Activated CD8-positive, alpha-beta T cell treated with anti-CD3 and anti-CD28 coated beads, Interleukin-2, amount 10 ng/mL, durations not matched to agents 7 days and 5 days (primary cell): ENCODE data around the gene ZEB2. TPM values are rescaled to one million over a fixed set of nuclear protein-coding genes. Genes with fewer than 3 reads are reported as not detected.

ENCODE experiments used
- ATAC-seq: fragments of 150-1000 bp; cut with Tn5 transposase; one replicate; pipeline ENCODE4 v1.10.0; 2021; ENCODE audit warnings: moderate library complexity
- CTCF ChIA-PET: fragments of 350-600 bp; sonication (Branson Sonifier 250); formaldehyde crosslinking; loops from one replicate; lab custom pipeline; 2021; ENCODE audit warnings: antibody characterized with exemption; lab: Charles Lee
- POLR2A ChIA-PET: fragments of 350-600 bp; sonication (Branson Sonifier 250); formaldehyde crosslinking; loops from one replicate; lab custom pipeline; 2021; ENCODE audit warnings: antibody characterized with exemption; lab: Charles Lee
- DNase-seq: peaks from one replicate; pipeline ENCODE4 v3.0.0-alpha.2; 2020
- H3K27ac Mint-ChIP-seq: one replicate; pipeline ENCODE4 v1.8.0; 2021; ENCODE audit warnings: mild to moderate bottlenecking, mixed read lengths
- H3K27me3 Mint-ChIP-seq: one replicate; pipeline ENCODE4 v1.8.0; 2021; ENCODE audit warnings: low read depth, mixed read lengths
- H3K36me3 Mint-ChIP-seq: one replicate; pipeline ENCODE4 v1.8.0; 2021; ENCODE audit warnings: low read depth, mixed read lengths
- H3K4me1 Mint-ChIP-seq: one replicate; pipeline ENCODE4 v1.8.0; 2021; ENCODE audit warnings: low read depth, mixed read lengths
- H3K4me3 Mint-ChIP-seq: one replicate; pipeline ENCODE4 v1.8.0; 2021; ENCODE audit warnings: mild to moderate bottlenecking, mixed read lengths
- H3K9me3 Mint-ChIP-seq: one replicate; pipeline ENCODE4 v1.8.0; 2022; ENCODE audit warnings: mixed read lengths; ENCODE audit not compliant: insufficient read depth
- total RNA-seq, 2 experiments: library from RNA; stranded (reverse); gene quantifications; one replicate each; pipeline ENCODE4 v1.2.3, GENCODE V29; 2021

Gene ZEB2
- total RNA-seq, 2 experiments from 2014 or later = 4.0 to 5.7 TPM

DNA sequence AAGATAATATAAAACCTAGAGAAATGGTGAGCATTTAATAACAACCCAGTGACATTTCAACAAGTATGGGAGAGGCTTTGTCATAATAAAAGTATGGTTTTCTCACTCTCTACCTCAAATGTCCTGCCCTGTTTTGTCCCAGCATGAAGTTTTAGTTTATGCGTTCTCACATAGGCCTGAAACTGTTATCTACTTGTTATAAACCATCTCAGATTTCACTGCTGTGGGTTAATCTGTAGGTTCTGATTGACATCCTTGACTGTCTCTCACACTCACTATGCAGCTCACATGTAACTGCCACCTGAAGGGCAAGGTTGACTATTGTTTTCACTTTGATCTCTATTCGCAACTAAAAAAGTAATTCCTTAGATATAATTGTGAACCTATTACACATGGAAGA, 44.9 kb downstream of the ZEB2 start:
- ChIA-PET POLR2A (no interaction called here), CTCF (no interaction called here)
- no peaks in the 10 kb centered on the region for H3K36me3 Mint-ChIP-seq
- peaks cover 3% of the 10 kb centered on the region for H3K4me1 Mint-ChIP-seq
- H3K9me3 Mint-ChIP-seq = no peaks in the 10 kb centered on the region
- DNase-seq (no peak), ATAC-seq (no peak)
- H3K4me3 Mint-ChIP-seq = no peak overlapping the region
- no peaks in the 10 kb centered on the region for H3K27me3 Mint-ChIP-seq
- H3K27ac Mint-ChIP-seq = no peak overlapping the region

GRCh38 chr2:144474017-144474416, 45.9 kb downstream of the ZEB2 start:
- Mint-ChIP-seq H3K36me3 (no peaks in the 10 kb centered on the region), H3K27ac (no peak overlapping the region), H3K27me3 (no peaks in the 10 kb centered on the region), H3K4me1 (peaks cover 3% of the 10 kb centered on the region), H3K9me3 (no peaks in the 10 kb centered on the region), H3K4me3 (no peak overlapping the region)
- ChIA-PET POLR2A (no interaction called here), CTCF (no interaction called here)
- no peak for DNase-seq
- no peak for ATAC-seq

DNA sequence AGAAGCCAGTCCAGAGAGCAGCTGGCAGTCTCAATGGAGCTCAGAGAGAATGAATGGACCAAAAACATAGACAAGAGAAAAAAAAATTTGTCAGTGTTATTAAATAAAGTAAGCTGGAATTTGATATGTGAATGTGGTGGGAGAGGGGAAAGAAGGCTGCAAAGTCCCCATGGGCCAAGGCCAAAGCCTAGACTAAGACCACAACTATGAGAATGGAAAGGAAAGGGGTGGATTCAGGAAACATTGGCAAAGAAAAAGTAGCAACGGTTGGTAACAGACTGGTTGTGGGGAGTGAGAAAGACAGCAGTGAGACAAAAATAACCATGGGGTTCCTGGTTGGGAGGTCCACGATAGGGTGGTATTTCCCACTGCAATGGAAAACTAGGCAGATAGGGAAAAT, 47.0 kb downstream of the ZEB2 start:
- CTCF ChIA-PET = no interaction called here
- Mint-ChIP-seq H3K27ac (no peak overlapping the region), H3K9me3 (no peaks in the 10 kb centered on the region), H3K4me3 (no peak overlapping the region), H3K27me3 (no peaks in the 10 kb centered on the region), H3K36me3 (no peaks in the 10 kb centered on the region), H3K4me1 (peaks cover 3% of the 10 kb centered on the region)
- POLR2A ChIA-PET = no interaction called here
- DNase-seq = no peak
- ATAC-seq = no peak

- ChIA-PET POLR2A (no interaction called here), CTCF (no interaction called here)
- H3K27ac Mint-ChIP-seq = no peak overlapping the region
- no peaks in the 10 kb centered on the region for H3K36me3 Mint-ChIP-seq
- peaks cover 3% of the 10 kb centered on the region for H3K4me1 Mint-ChIP-seq
- ATAC-seq (no peak), DNase-seq (no peak)
- H3K9me3 Mint-ChIP-seq = no peaks in the 10 kb centered on the region
- H3K4me3 Mint-ChIP-seq = no peak overlapping the region
- no peaks in the 10 kb centered on the region for H3K27me3 Mint-ChIP-seq
These were observed 47.9 kb downstream of the ZEB2 start for GRCh38 chr2:144472046-144472412.

DNA sequence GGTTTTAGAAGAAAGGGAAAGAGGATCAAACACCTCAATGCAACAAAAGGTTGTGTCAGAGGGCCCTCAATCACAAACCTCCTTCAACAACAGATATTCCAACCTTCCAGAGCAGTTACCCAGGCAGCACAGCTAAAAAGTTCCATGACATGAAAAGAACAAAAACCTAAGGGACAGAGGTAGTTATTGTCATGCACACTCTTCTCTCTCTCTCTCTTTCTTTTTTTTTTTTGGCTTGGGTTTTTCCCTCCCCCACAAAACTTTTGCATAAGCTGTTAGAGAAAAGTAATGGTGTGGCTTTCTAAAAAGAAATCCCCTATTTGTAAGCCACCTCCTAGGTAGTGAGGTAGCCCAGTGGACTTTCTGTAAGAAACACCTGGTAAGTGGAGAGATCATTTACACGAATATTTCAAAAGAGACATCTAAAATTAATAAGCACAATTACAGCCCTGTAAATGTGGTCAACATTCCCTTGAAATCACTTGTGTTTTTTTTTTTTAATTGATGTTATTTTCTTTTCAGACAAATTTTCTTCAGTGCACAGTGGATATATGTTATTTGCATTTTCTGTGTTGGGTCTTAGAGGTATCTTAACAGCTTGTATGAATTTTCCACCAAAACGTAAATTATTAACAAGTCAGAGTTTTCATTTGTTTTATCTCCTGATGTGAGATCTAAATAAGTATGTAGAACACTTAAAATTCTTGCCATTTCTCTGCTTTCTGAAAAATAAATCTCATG, 48.4 kb downstream of the ZEB2 start:
- no peak for ATAC-seq
- Mint-ChIP-seq H3K4me3 (no peak overlapping the region), H3K27ac (no peak overlapping the region)

GRCh38 chr2:144470816-144471215, 49.1 kb downstream of the ZEB2 start:
- no peak for DNase-seq
- POLR2A ChIA-PET = no interaction called here
- no peak overlapping the region for H3K4me3 Mint-ChIP-seq
- H3K9me3 Mint-ChIP-seq = no peaks in the 10 kb centered on the region
- H3K4me1 Mint-ChIP-seq = peaks cover 3% of the 10 kb centered on the region
- no peak for ATAC-seq
- H3K27ac Mint-ChIP-seq = no peak overlapping the region
- no peaks in the 10 kb centered on the region for H3K36me3 Mint-ChIP-seq
- no peaks in the 10 kb centered on the region for H3K27me3 Mint-ChIP-seq
- CTCF ChIA-PET = interaction anchor here (0.9 kb wide), 1 partner anchor 9 kb away, joined by 3 read pairs; no protein-coding TSS in a partner anchor

More for the DNA sequence above, 48.4 kb downstream of the ZEB2 start:
- ChIA-PET CTCF (no interaction called here), POLR2A (no interaction called here)
- no peak for DNase-seq
- H3K27me3 Mint-ChIP-seq = no peaks in the 10 kb centered on the region
- H3K4me1 Mint-ChIP-seq = peaks cover 3% of the 10 kb centered on the region
- no peaks in the 10 kb centered on the region for H3K36me3 Mint-ChIP-seq
- H3K9me3 Mint-ChIP-seq = no peaks in the 10 kb centered on the region

- H3K27me3 Mint-ChIP-seq = no peaks in the 10 kb centered on the region
- no peaks in the 10 kb centered on the region for H3K9me3 Mint-ChIP-seq
- DNase-seq (no peak), ATAC-seq (no peak)
- no peak overlapping the region for H3K27ac Mint-ChIP-seq
- no peak overlapping the region for H3K4me3 Mint-ChIP-seq
- peaks cover 3% of the 10 kb centered on the region for H3K4me1 Mint-ChIP-seq
- H3K36me3 Mint-ChIP-seq = no peaks in the 10 kb centered on the region
- ChIA-PET POLR2A (no interaction called here), CTCF (interaction anchor here (0.9 to 1.2 kb wide), 2 partner anchors 10 to 21 kb away, joined by 3 to 5 read pairs; no protein-coding TSS in a partner anchor)
These were observed 49.6 kb downstream of the ZEB2 start for GRCh38 chr2:144470334-144470733.

DNA sequence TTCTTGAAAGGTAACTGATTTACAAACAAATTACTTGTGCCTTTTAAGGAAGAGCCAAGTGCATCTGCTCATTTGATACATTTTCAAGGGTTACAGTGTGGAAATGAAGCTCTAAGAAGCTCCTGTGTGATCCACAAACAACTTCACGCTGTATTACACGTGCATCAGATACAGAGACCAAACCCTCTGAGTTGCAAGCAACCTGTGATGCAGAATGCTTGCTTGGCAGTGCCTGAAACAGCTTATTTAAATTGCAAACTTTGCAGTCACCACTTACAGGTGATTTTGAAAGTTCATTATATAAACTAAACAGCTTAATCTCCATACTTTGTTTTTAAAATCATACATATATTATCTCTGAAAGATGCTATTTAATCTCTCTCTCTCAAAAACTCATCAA, 50.1 kb downstream of the ZEB2 start:
- Mint-ChIP-seq H3K36me3 (no peaks in the 10 kb centered on the region), H3K4me1 (peaks cover 3% of the 10 kb centered on the region), H3K27ac (no peak overlapping the region), H3K27me3 (no peaks in the 10 kb centered on the region), H3K4me3 (no peak overlapping the region), H3K9me3 (no peaks in the 10 kb centered on the region)
- ATAC-seq (no peak), DNase-seq (no peak)
- ChIA-PET CTCF (interaction anchor here (0.9 to 1.2 kb wide), 2 partner anchors 10 to 21 kb away, joined by 3 to 5 read pairs; no protein-coding TSS in a partner anchor), POLR2A (no interaction called here)

DNA sequence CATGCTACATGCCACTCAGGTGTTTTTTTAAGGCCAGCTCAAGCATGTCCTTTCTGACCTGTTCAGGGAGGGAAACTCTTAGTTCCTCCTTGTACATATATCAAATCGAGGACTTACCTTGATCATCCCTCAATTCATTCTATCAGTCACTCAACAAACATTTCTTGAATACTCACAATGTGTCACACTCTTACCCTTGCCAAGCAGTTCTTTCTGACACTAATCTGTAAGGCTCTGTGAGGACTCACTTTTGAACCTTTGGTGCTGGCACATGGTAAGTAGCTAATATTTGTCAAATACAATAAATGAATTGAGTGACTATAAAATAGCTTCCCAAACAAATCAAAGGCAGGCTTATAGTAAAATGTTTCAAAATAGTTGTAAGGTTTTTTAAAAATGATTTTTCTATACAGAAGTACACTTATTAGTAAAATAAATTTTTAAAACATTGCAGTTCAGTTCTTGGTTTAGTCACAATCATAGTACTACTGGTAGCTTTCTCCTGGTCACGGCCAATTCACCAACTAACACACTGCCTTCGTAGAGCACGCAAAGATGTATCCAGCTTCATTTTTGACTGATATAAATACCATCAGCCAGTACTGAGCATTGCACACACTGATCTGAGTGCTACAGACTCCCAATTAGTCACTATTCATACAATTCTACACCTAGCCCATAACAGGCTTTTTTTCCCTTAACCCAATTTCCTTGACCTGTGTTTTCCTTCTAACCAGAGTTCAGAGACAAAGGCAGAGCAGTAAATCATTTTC, 50.9 kb downstream of the ZEB2 start:
- DNase-seq = no peak
- Mint-ChIP-seq H3K4me3 (no peak overlapping the region), H3K36me3 (no peaks in the 10 kb centered on the region), H3K9me3 (no peaks in the 10 kb centered on the region), H3K27me3 (no peaks in the 10 kb centered on the region), H3K4me1 (peaks cover 3% of the 10 kb centered on the region), H3K27ac (no peak overlapping the region)
- ChIA-PET CTCF (interaction anchor here (1.2 kb wide), 1 partner anchor 20 kb away, joined by 5 read pairs; no protein-coding TSS in a partner anchor), POLR2A (no interaction called here)
- no peak for ATAC-seq

- POLR2A ChIA-PET = no interaction called here
- CTCF ChIA-PET = no interaction called here
- no peak overlapping the region for H3K4me3 Mint-ChIP-seq
- no peak for DNase-seq
- no peak for ATAC-seq
- H3K27me3 Mint-ChIP-seq = no peaks in the 10 kb centered on the region
- H3K36me3 Mint-ChIP-seq = no peaks in the 10 kb centered on the region
- H3K9me3 Mint-ChIP-seq = no peaks in the 10 kb centered on the region
- H3K4me1 Mint-ChIP-seq = peaks cover 3% of the 10 kb centered on the region
- H3K27ac Mint-ChIP-seq = no peak overlapping the region
These were observed 52.3 kb downstream of the ZEB2 start for GRCh38 chr2:144467502-144468137.

- CTCF ChIA-PET = interaction anchor here (0.9 kb wide), 1 partner anchor 9 kb away, joined by 3 read pairs; no protein-coding TSS in a partner anchor
- POLR2A ChIA-PET = no interaction called here
- ATAC-seq = no peak
These were observed 53.3 kb downstream of the ZEB2 start for GRCh38 chr2:144466637-144467036.

GRCh38 chr2:144465749-144466148, 54.2 kb downstream of the ZEB2 start:
- Mint-ChIP-seq H3K4me1 (no peaks in the 10 kb centered on the region), H3K36me3 (no peaks in the 10 kb centered on the region), H3K27me3 (no peaks in the 10 kb centered on the region), H3K27ac (no peak overlapping the region), H3K4me3 (no peak overlapping the region), H3K9me3 (no peaks in the 10 kb centered on the region)
- CTCF ChIA-PET = interaction anchor here (0.9 to 1.2 kb wide), 2 partner anchors 10 to 38 kb away, joined by 3 read pairs; no protein-coding TSS in a partner anchor
- ATAC-seq = no peak
- POLR2A ChIA-PET = no interaction called here
- DNase-seq = no peak

More at GRCh38 chr2:144466637-144467036, 53.3 kb downstream of the ZEB2 start:
- Mint-ChIP-seq H3K4me1 (peaks cover 3% of the 10 kb centered on the region), H3K4me3 (no peak overlapping the region), H3K36me3 (no peaks in the 10 kb centered on the region), H3K27me3 (no peaks in the 10 kb centered on the region), H3K9me3 (no peaks in the 10 kb centered on the region), H3K27ac (no peak overlapping the region)
- DNase-seq = no peak
